ENCODE results near the gene LRP10.
A peak's percentile ranks its signal among the peaks of the same experiment; 100 is the strongest.

Gene LRP10

GRCh38 chr14:22898302-22899090, 27.0 kb downstream of the LRP10 start:
- TF ChIP-seq CTCF (conservative IDR thresholded peaks at IDR 0.05) = no peak
- no peak overlapping the region for H3K27ac ChIP-seq

- no peak overlapping the region for H3K27ac ChIP-seq
- peak; percentile 83 for TF ChIP-seq CTCF (conservative IDR thresholded peaks at IDR 0.05)
These were observed 28.7 kb downstream of the LRP10 start for GRCh38 chr14:22900081-22900799.

- TF ChIP-seq CTCF (conservative IDR thresholded peaks at IDR 0.05) = no peak
- H3K27ac ChIP-seq = no peak overlapping the region
These were observed 30.3 kb downstream of the LRP10 start for GRCh38 chr14:22901799-22902198.

GRCh38 chr14:22903742-22904087, 32.2 kb downstream of the LRP10 start:
- H3K27ac ChIP-seq = peak overlapping the region; percentile 65
- TF ChIP-seq CTCF (conservative IDR thresholded peaks at IDR 0.05) = no peak

GRCh38 chr14:22905627-22906026, 34.1 kb downstream of the LRP10 start:
- no peak overlapping the region for H3K27ac ChIP-seq
- TF ChIP-seq CTCF (conservative IDR thresholded peaks at IDR 0.05) = no peak

- no peak overlapping the region for H3K27ac ChIP-seq
- TF ChIP-seq CTCF (conservative IDR thresholded peaks at IDR 0.05) = no peak
These were observed 34.5 kb downstream of the LRP10 start for GRCh38 chr14:22906073-22906472.

GRCh38 chr14:22907429-22907828, 35.9 kb downstream of the LRP10 start:
- no peak for TF ChIP-seq CTCF (conservative IDR thresholded peaks at IDR 0.05)
- H3K27ac ChIP-seq = no peak overlapping the region

Data from VCaP (cell line).